ENCODE results near the gene ASF1A.

- TF ChIP-seq CTCF (IDR thresholded peaks at IDR 0.05; ENCODE audit: poor library complexity) (no peak), EZH2phosphoT487 (IDR thresholded peaks at IDR 0.05; ENCODE audit: low read depth, severe bottlenecking, unreplicated experiment) (no peak), EZH2 (IDR thresholded peaks at IDR 0.05; ENCODE audit: borderline replicate concordance) (no peak)
Measured at GRCh38 chr6:118903691-118904090, 9.7 kb downstream of the ASF1A start.

All from hepatocyte (in vitro differentiated cells).